ENCODE measurements around the gene ZNF804A. TPM values are rescaled to one million over a fixed set of nuclear protein-coding genes. Genes with fewer than 3 reads are reported as not detected.

Gene ZNF804A
- total and polyA plus RNA-seq, 5 donors from 2014 or later: not detected

- no peaks in the 10 kb centered on the region for H3K9me3 ChIP-seq (ENCODE audit: control insufficient read depth in 2 of 2, low read length in 2 of 2)
Measured at GRCh38 chr2:184780384-184780783, 182.1 kb downstream of the ZNF804A start.

DNA sequence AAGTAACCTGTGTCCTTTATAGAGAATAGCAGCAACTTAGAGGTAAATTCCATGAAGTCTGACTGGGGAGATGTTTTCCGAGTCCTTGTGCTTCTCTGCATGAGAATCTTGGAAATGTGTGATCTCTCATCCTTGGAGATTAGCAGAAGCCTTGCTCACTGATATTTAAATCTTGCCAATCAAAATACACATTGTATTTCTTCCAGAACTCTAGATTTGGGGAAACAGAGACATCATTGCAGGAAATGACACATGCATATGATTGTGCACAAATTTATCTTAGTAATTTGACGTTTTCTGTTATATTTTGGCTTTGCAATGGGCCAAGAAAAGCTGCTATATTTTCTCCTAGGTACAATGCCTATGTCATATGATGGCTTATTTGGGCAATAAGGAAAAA, 182.6 kb downstream of the ZNF804A start:
- Mint-ChIP-seq H3K27ac (no peak overlapping the region), H3K36me3 (no peaks in the 10 kb centered on the region), H3K9me3 (peaks cover 2 to 26% (median 6%) of the 10 kb centered on the region in 7 donors), H3K27me3 (no peaks in the 10 kb centered on the region), H3K4me3 (no peak overlapping the region), H3K4me1 (no peaks in the 10 kb centered on the region)
- H3K36me3 ChIP-seq (ENCODE audit: control insufficient read depth, insufficient read depth, low read length): no peaks in the 10 kb centered on the region
- H3K4me1 ChIP-seq (ENCODE audit: control insufficient read depth, insufficient read depth, low read length, poor library complexity, severe bottlenecking): no peaks in the 10 kb centered on the region
- no peak overlapping the region for H3K27ac ChIP-seq (ENCODE audit: insufficient read depth, low read length, poor library complexity, severe bottlenecking)
- ATAC-seq (ENCODE audit: low read depth in 2 of 2) (no peak), DNase-seq (no peak)
- no peaks in the 10 kb centered on the region for H3K9me3 ChIP-seq (ENCODE audit: control insufficient read depth in 2 of 2, low read length in 2 of 2)
- no peak overlapping the region for H3K4me3 ChIP-seq (ENCODE audit: low read depth, low read length)
- no peaks in the 10 kb centered on the region for H3K27me3 ChIP-seq (ENCODE audit: control insufficient read depth, insufficient read depth, low read length)

More at GRCh38 chr2:184780384-184780783, 182.1 kb downstream of the ZNF804A start:
- Histone ChIP-seq H3K36me3 (ENCODE audit: control insufficient read depth, insufficient read depth, low read length) (no peaks in the 10 kb centered on the region), H3K27me3 (ENCODE audit: control insufficient read depth, insufficient read depth, low read length) (no peaks in the 10 kb centered on the region), H3K4me3 (ENCODE audit: low read depth, low read length) (no peak overlapping the region), H3K27ac (ENCODE audit: insufficient read depth, low read length, poor library complexity, severe bottlenecking) (no peak overlapping the region), H3K4me1 (ENCODE audit: control insufficient read depth, insufficient read depth, low read length, poor library complexity, severe bottlenecking) (no peaks in the 10 kb centered on the region)
- H3K9me3 Mint-ChIP-seq: peaks cover 3 to 26% (median 6%) of the 10 kb centered on the region in 7 donors
- no peak for DNase-seq
- no peaks in the 10 kb centered on the region for H3K27me3 Mint-ChIP-seq
- no peak overlapping the region for H3K4me3 Mint-ChIP-seq
- no peaks in the 10 kb centered on the region for H3K4me1 Mint-ChIP-seq
- H3K27ac Mint-ChIP-seq: no peak overlapping the region
- H3K36me3 Mint-ChIP-seq: no peaks in the 10 kb centered on the region
- no peak for ATAC-seq (ENCODE audit: low read depth in 2 of 2)

DNA sequence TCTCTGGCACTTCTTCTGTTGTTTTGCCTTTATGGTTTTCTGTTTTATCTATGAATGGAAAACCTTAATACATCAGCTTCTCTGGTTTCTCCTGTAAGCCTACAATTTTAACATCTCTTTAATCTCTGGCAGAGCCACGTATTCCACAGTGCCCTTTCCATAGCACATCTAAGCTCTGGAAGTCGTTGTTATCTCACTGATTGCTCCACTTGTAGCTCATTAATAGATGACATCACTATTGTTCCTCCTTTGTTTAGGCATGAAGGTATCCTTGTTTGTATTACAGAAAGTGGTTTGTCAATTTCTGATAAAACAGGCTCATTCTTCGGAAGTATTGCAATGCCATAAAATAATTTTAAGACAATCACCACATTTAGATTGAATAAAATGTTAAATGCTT, 185.2 kb downstream of the ZNF804A start:
- Mint-ChIP-seq H3K27ac (no peak overlapping the region), H3K4me3 (no peak overlapping the region), H3K36me3 (no peaks in the 10 kb centered on the region), H3K27me3 (no peaks in the 10 kb centered on the region), H3K9me3 (peaks cover 2 to 22% (median 7%) of the 10 kb centered on the region in 7 donors), H3K4me1 (no peaks in the 10 kb centered on the region)
- H3K9me3 ChIP-seq (ENCODE audit: control insufficient read depth in 2 of 2, low read length in 2 of 2): no peaks in the 10 kb centered on the region
- no peaks in the 10 kb centered on the region for H3K27me3 ChIP-seq (ENCODE audit: control insufficient read depth, insufficient read depth, low read length)
- no peaks in the 10 kb centered on the region for H3K36me3 ChIP-seq (ENCODE audit: control insufficient read depth, insufficient read depth, low read length)
- no peak overlapping the region for H3K4me3 ChIP-seq (ENCODE audit: low read depth, low read length)
- H3K27ac ChIP-seq (ENCODE audit: insufficient read depth, low read length, poor library complexity, severe bottlenecking): no peak overlapping the region
- no peaks in the 10 kb centered on the region for H3K4me1 ChIP-seq (ENCODE audit: control insufficient read depth, insufficient read depth, low read length, poor library complexity, severe bottlenecking)
- DNase-seq (no peak), ATAC-seq (ENCODE audit: low read depth in 2 of 2) (no peak)

DNA sequence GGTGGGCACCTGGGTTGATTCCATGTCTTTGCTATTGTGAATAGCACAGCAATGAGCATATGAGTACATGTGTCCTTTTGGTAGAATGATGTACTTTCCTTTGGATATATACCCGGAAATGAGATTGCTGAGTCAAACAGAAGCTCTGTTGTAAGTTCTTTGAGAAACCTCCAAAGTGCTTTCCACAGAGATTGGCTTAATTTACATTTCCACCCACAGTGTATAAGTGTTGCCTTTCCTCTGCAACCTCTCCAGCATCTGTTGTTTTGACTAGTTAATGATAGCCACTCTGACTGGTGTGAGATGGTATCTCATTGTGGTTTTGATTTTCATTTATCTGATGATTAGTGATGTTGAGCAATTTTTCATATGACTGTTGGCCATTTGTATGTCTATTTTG, 194.8 kb downstream of the ZNF804A start:
- H3K4me3 ChIP-seq (ENCODE audit: low read depth, low read length): no peak overlapping the region
- no peak for DNase-seq
- ATAC-seq (ENCODE audit: low read depth in 2 of 2): no peak
- no peak overlapping the region for H3K27ac ChIP-seq (ENCODE audit: insufficient read depth, low read length, poor library complexity, severe bottlenecking)
- no peaks in the 10 kb centered on the region for H3K27me3 ChIP-seq (ENCODE audit: control insufficient read depth, insufficient read depth, low read length)
- no peak overlapping the region for H3K27ac Mint-ChIP-seq
- H3K9me3 Mint-ChIP-seq: peaks cover 4 to 35% (median 16%) of the 10 kb centered on the region in 7 donors
- H3K27me3 Mint-ChIP-seq: no peaks in the 10 kb centered on the region
- no peaks in the 10 kb centered on the region for H3K36me3 ChIP-seq (ENCODE audit: control insufficient read depth, insufficient read depth, low read length)
- H3K4me1 Mint-ChIP-seq: no peaks in the 10 kb centered on the region
- H3K9me3 ChIP-seq (ENCODE audit: control insufficient read depth in 2 of 2, low read length in 2 of 2): peaks cover 3 to 5% of the 10 kb centered on the region in 2 experiments
- H3K4me3 Mint-ChIP-seq: no peak overlapping the region
- no peaks in the 10 kb centered on the region for H3K4me1 ChIP-seq (ENCODE audit: control insufficient read depth, insufficient read depth, low read length, poor library complexity, severe bottlenecking)
- no peaks in the 10 kb centered on the region for H3K36me3 Mint-ChIP-seq

GRCh38 chr2:184799379-184799778, 201.1 kb downstream of the ZNF804A start:
- Histone ChIP-seq H3K4me1 (ENCODE audit: control insufficient read depth, insufficient read depth, low read length, poor library complexity, severe bottlenecking) (no peaks in the 10 kb centered on the region), H3K27ac (ENCODE audit: insufficient read depth, low read length, poor library complexity, severe bottlenecking) (no peak overlapping the region), H3K4me3 (ENCODE audit: low read depth, low read length) (no peak overlapping the region), H3K9me3 (ENCODE audit: control insufficient read depth in 2 of 2, low read length in 2 of 2) (peaks cover 0 to 1% of the 10 kb centered on the region in 2 experiments), H3K36me3 (ENCODE audit: control insufficient read depth, insufficient read depth, low read length) (no peaks in the 10 kb centered on the region), H3K27me3 (ENCODE audit: control insufficient read depth, insufficient read depth, low read length) (no peaks in the 10 kb centered on the region)
- DNase-seq (no peak), ATAC-seq (ENCODE audit: low read depth in 2 of 2) (no peak)
- no peaks in the 10 kb centered on the region for H3K36me3 Mint-ChIP-seq
- H3K27ac Mint-ChIP-seq: no peak overlapping the region
- H3K4me1 Mint-ChIP-seq: no peaks in the 10 kb centered on the region
- H3K4me3 Mint-ChIP-seq: no peak overlapping the region
- peaks cover 2 to 27% (median 2%) of the 10 kb centered on the region in 7 donors for H3K9me3 Mint-ChIP-seq
- no peaks in the 10 kb centered on the region for H3K27me3 Mint-ChIP-seq

- Histone ChIP-seq H3K27ac (ENCODE audit: insufficient read depth, low read length, poor library complexity, severe bottlenecking) (no peak overlapping the region), H3K4me1 (ENCODE audit: control insufficient read depth, insufficient read depth, low read length, poor library complexity, severe bottlenecking) (no peaks in the 10 kb centered on the region), H3K36me3 (ENCODE audit: control insufficient read depth, insufficient read depth, low read length) (no peaks in the 10 kb centered on the region), H3K4me3 (ENCODE audit: low read depth, low read length) (no peak overlapping the region), H3K27me3 (ENCODE audit: control insufficient read depth, insufficient read depth, low read length) (no peaks in the 10 kb centered on the region), H3K9me3 (ENCODE audit: control insufficient read depth in 2 of 2, low read length in 2 of 2) (no peaks in the 10 kb centered on the region)
- no peaks in the 10 kb centered on the region for H3K4me1 Mint-ChIP-seq
- no peak overlapping the region for H3K4me3 Mint-ChIP-seq
- DNase-seq (no peak), ATAC-seq (ENCODE audit: low read depth in 2 of 2) (no peak)
- H3K9me3 Mint-ChIP-seq: peaks cover 0 to 24% (median 6%) of the 10 kb centered on the region in 7 donors
- no peaks in the 10 kb centered on the region for H3K36me3 Mint-ChIP-seq
- H3K27me3 Mint-ChIP-seq: no peaks in the 10 kb centered on the region
- no peak overlapping the region for H3K27ac Mint-ChIP-seq
Measured at GRCh38 chr2:184814421-184814820, 216.1 kb downstream of the ZNF804A start.

DNA sequence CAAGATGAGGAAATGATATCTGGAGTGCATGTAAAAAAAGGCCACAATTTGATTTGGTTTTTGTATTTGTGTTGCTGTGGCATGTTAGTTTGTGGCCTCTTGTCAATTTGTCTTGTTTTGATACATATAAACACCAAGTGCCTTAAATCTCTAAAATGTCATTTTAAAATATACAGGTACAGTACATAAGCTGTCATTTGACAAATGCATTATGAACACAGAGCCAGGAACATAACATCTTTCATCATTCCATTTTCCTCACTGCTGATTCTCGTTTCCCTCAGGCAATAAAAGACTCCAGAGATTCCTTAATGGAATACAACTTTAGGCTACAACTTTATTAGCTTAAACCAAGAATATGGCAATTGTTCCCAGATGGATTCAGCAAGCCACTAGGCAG, 217.5 kb downstream of the ZNF804A start:
- Histone ChIP-seq H3K4me1 (ENCODE audit: control insufficient read depth, insufficient read depth, low read length, poor library complexity, severe bottlenecking) (no peaks in the 10 kb centered on the region), H3K27ac (ENCODE audit: insufficient read depth, low read length, poor library complexity, severe bottlenecking) (no peak overlapping the region), H3K9me3 (ENCODE audit: control insufficient read depth in 2 of 2, low read length in 2 of 2) (no peaks in the 10 kb centered on the region), H3K36me3 (ENCODE audit: control insufficient read depth, insufficient read depth, low read length) (no peaks in the 10 kb centered on the region), H3K4me3 (ENCODE audit: low read depth, low read length) (no peak overlapping the region), H3K27me3 (ENCODE audit: control insufficient read depth, insufficient read depth, low read length) (no peaks in the 10 kb centered on the region)
- no peaks in the 10 kb centered on the region for H3K27me3 Mint-ChIP-seq
- ATAC-seq (ENCODE audit: low read depth in 2 of 2) (no peak), DNase-seq (no peak)
- H3K27ac Mint-ChIP-seq: no peak overlapping the region
- no peaks in the 10 kb centered on the region for H3K36me3 Mint-ChIP-seq
- peaks cover 2 to 33% (median 6%) of the 10 kb centered on the region in 7 donors for H3K9me3 Mint-ChIP-seq
- H3K4me1 Mint-ChIP-seq: no peaks in the 10 kb centered on the region
- H3K4me3 Mint-ChIP-seq: no peak overlapping the region

- H3K36me3 ChIP-seq (ENCODE audit: control insufficient read depth, insufficient read depth, low read length): no peaks in the 10 kb centered on the region
- H3K4me1 Mint-ChIP-seq: no peaks in the 10 kb centered on the region
- H3K27me3 ChIP-seq (ENCODE audit: control insufficient read depth, insufficient read depth, low read length): no peaks in the 10 kb centered on the region
- no peak overlapping the region for H3K27ac Mint-ChIP-seq
- H3K4me1 ChIP-seq (ENCODE audit: control insufficient read depth, insufficient read depth, low read length, poor library complexity, severe bottlenecking): no peaks in the 10 kb centered on the region
- H3K27me3 Mint-ChIP-seq: no peaks in the 10 kb centered on the region
- peaks cover 0 to 20% (median 8%) of the 10 kb centered on the region in 7 donors for H3K9me3 Mint-ChIP-seq
- ATAC-seq (ENCODE audit: low read depth in 2 of 2) (no peak), DNase-seq (no peak)
- no peak overlapping the region for H3K27ac ChIP-seq (ENCODE audit: insufficient read depth, low read length, poor library complexity, severe bottlenecking)
- no peaks in the 10 kb centered on the region for H3K9me3 ChIP-seq (ENCODE audit: control insufficient read depth in 2 of 2, low read length in 2 of 2)
- no peak overlapping the region for H3K4me3 ChIP-seq (ENCODE audit: low read depth, low read length)
- H3K4me3 Mint-ChIP-seq: no peak overlapping the region
- no peaks in the 10 kb centered on the region for H3K36me3 Mint-ChIP-seq
Measured at GRCh38 chr2:184824597-184824996, 226.3 kb downstream of the ZNF804A start.
